WERI-Rb-1 (cell line): ENCODE measurements around the gene LAMA1.

Experiments used
- DNase-seq: peaks from one replicate; pipeline ENCODE4 v3.0.0-alpha.2; 2020
- H3K27ac ChIP-seq: fragments of 250-450 bp; sonication (Bioruptor Pico); 2 replicates; pipeline ENCODE4 v1.5.1; 2020; ENCODE audit warnings: mild to moderate bottlenecking, moderate library complexity
- H3K27me3 ChIP-seq: fragments of 250-450 bp; sonication (Bioruptor Pico); 2 replicates; pipeline ENCODE4 v1.5.1; 2021; ENCODE audit warnings: mild to moderate bottlenecking, low read depth, moderate library complexity; ENCODE audit not compliant: insufficient read depth, severe bottlenecking
- H3K36me3 ChIP-seq: fragments of 250-450 bp; sonication (Bioruptor Pico); 2 replicates; pipeline ENCODE4 v1.5.1; 2020; ENCODE audit warnings: mild to moderate bottlenecking, moderate library complexity
- H3K4me3 ChIP-seq: 2 replicates; pipeline ENCODE4 v1.5.1; 2011; ENCODE audit warnings: low read depth, mild to moderate bottlenecking, control low read depth, low read length
- H3K9me3 ChIP-seq: fragments of 250-450 bp; sonication (Bioruptor Pico); 2 replicates; pipeline ENCODE4 v1.5.1; 2021; ENCODE audit warnings: mild to moderate bottlenecking, moderate library complexity; ENCODE audit not compliant: severe bottlenecking
- TF ChIP-seq, protein P1 (sequence below): IDR thresholded peaks from 2 replicates; pipeline ENCODE4 v1.5.1; 2011; ENCODE audit warnings: low read depth, mild to moderate bottlenecking, control low read depth, inconsistent platforms, low read length

Gene LAMA1

DNA sequence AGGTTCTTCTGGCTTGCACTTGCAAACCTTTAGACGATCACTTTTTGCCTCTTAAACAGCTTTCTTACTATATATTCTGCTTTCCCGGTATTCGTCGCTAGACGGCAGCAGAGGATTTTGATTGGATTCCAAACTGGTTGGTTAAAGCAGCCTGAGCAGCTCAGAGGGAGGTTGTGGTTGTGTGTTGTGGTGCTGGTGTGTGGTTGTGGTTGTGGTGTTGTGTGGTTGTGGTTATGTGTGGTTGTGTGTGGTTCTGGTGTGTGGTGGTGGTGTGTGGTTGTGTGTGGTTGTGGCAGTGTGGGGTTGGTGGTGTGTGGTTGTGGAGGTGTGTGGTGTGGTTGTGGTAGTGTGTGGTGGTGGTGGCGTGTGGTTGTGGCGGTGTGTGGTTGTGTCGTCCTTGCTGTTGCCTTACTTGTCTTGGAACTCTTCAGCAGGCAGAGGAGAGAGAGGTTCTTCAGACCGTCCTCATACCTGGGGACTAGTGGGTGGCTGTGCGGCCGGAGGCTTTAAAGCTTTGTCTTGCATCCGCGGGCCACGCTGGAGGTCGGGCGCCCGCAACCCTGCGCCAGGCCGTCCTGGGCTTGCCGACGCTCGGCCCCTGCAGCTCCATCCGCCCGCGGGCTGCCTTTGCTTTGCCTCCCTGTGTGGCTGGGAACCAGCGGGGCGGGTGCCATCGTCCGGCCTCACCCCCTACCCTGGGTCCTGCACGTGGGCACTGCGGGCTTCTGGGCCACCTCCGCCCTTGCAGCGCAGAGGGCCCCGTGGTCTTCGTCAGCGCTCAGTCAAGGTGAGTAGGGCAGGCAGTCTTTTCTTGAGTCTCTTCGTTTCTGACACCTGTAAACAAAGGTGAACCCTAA is 197.3 kb downstream of the LAMA1 start:
- Histone ChIP-seq H3K36me3 (no peaks in the 10 kb centered on the region), H3K9me3 (no peaks in the 10 kb centered on the region), H3K27me3 (no peaks in the 10 kb centered on the region), H3K27ac (no peak overlapping the region), H3K4me3 (no peak overlapping the region)
- peak; percentile 77 for DNase-seq
- TF ChIP-seq, protein P1, sequence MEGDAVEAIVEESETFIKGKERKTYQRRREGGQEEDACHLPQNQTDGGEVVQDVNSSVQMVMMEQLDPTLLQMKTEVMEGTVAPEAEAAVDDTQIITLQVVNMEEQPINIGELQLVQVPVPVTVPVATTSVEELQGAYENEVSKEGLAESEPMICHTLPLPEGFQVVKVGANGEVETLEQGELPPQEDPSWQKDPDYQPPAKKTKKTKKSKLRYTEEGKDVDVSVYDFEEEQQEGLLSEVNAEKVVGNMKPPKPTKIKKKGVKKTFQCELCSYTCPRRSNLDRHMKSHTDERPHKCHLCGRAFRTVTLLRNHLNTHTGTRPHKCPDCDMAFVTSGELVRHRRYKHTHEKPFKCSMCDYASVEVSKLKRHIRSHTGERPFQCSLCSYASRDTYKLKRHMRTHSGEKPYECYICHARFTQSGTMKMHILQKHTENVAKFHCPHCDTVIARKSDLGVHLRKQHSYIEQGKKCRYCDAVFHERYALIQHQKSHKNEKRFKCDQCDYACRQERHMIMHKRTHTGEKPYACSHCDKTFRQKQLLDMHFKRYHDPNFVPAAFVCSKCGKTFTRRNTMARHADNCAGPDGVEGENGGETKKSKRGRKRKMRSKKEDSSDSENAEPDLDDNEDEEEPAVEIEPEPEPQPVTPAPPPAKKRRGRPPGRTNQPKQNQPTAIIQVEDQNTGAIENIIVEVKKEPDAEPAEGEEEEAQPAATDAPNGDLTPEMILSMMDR: peak; percentile 85

DNA sequence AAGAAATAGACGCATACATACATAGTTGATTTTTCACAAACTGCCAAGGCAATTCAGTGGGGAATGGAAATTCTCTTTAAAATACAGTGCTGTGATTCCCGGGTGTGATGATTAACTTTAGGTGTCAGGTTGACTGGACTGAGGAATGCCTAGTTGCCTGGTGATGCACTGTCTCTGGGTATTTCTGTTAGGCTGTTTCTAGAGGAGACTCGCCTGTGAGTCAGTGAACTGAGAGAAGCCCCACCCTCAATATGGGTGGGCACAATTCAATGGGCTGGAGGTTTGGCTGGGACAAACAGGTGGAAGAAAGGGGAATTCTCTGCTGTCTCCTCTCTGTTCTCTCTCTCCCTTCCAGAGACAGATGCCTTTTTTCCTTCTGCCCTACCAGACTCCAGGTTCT is 200.5 kb downstream of the LAMA1 start:
- H3K36me3 ChIP-seq: no peaks in the 10 kb centered on the region
- H3K27me3 ChIP-seq: no peaks in the 10 kb centered on the region
- no peak overlapping the region for H3K27ac ChIP-seq
- TF ChIP-seq, protein P1: no peak
- no peak overlapping the region for H3K4me3 ChIP-seq
- no peaks in the 10 kb centered on the region for H3K9me3 ChIP-seq
- no peak for DNase-seq

DNA sequence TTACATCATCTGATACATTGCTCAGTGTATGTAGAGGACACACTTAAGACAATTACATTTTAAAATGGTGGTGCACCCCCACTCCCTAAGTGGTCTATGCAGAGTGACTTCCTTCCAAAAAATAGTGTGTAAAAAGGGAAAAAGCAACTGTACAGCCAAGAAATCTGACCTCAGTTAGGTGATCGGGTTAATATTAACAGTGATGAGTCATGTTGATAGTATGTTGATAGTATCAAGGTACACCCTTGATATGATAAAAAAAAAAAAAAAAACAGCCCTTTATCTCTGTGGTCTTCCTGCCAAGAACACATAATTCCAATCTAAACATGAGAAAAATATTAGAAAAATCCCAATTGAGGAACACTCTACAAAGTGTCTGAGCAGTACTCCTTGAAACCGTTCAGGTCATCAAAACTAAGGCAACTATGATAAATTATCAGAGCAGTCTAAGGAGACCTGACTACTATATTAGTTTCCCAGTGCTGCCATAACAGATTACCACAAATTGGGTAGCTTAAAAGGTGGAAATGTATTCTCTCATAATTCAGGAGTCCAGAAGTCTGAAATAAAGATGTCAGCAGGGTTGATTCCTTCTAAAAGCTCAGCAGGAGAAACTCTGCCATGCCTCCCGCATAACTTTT is 216.2 kb downstream of the LAMA1 start:
- Histone ChIP-seq H3K9me3 (no peaks in the 10 kb centered on the region), H3K27ac (no peak overlapping the region), H3K27me3 (no peaks in the 10 kb centered on the region), H3K4me3 (no peak overlapping the region), H3K36me3 (no peaks in the 10 kb centered on the region)
- TF ChIP-seq, protein P1: no peak
- no peak for DNase-seq

DNA sequence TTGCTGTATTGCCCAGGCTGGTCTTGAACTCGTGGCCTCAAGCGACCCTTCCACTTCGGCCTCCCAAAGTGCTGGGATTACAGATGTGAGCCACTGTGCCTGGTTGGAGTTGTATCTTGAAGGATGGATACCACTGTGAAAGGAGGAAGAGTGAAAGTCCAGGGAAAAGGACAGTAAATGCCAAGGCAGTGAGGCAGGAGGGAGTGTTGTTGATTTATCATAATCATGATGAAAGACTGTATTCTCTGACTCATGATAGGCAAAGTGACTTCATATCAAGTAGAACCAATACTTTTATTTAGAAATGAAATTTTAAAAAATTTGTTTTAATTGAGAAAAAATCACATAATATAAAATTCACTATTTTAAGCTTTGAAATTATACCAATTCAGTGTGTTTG is 225.8 kb downstream of the LAMA1 start:
- Histone ChIP-seq H3K27ac (no peak overlapping the region), H3K27me3 (no peaks in the 10 kb centered on the region), H3K4me3 (no peak overlapping the region), H3K9me3 (no peaks in the 10 kb centered on the region), H3K36me3 (no peaks in the 10 kb centered on the region)
- TF ChIP-seq, protein P1: no peak
- DNase-seq: no peak
